ENCODE results near the gene GZMH.
"Not testable (repeated sequence)": the region's sequence is repeated elsewhere in the genome, so short reads cannot be mapped to it uniquely, and the experiment has no call there.

The GZMH gene, protein sequence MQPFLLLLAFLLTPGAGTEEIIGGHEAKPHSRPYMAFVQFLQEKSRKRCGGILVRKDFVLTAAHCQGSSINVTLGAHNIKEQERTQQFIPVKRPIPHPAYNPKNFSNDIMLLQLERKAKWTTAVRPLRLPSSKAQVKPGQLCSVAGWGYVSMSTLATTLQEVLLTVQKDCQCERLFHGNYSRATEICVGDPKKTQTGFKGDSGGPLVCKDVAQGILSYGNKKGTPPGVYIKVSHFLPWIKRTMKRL
- total RNA-seq, result 18.5 to 164 (median 133) reads per million in 4 experiments

DNA sequence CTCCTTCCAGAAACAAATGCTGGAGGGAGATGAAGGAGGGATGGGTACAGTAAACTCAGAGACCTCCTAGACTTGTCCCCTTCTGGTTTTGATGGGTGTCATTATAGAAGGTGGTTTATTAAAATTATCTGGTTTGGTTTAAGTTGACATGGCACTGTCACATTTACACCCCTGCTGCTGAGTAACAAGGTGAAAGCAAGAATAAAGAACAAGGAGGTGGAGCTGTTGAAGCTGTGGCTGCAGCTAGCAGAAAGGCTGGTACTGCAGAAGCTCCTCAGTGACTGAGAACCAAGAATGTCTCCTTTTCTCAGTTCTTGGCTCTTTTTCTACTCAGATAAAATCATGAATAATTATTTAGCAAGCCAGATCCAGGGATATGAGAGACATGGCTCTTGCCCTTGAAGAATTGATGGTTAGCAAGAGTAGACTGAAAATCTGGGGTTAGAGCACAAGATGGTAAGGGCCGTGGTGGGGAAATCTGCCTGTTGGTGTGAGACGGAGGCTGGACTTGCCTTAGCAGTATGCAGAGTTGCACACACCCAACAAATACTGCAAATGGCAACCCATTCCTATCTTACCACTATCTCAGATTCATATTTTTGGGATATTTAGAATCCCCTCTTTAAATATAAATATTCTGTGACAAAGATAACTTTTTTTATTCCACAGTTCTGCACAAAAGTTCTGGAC, at the start of gene GZMH:
Gene GZMH (minus strand): TSS at position 31 of the 690 bp plus-strand sequence. CDS start 72 bp downstream, outside the sequence.
- DNase-seq, result no peak

DNA sequence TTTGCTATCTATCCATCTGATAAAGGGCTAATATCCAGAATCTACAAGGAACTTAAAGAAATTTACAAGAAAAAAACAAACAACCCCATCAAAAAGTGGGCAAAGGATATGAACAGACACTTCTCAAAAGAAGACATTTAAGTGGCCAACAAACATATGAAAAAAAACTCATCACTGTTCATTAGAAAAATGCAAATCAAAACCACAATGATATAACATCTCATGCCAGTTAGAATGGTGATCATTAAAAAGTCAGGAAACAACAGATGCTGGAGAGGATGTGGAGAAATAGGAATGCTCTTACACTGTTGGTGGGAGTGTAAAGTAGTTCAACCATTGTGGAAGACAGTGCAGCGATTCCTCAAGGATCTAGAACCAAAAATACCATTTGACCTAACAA, 38.9 kb upstream of the GZMH start:
- DNase-seq, result not testable (repeated sequence)

DNA sequence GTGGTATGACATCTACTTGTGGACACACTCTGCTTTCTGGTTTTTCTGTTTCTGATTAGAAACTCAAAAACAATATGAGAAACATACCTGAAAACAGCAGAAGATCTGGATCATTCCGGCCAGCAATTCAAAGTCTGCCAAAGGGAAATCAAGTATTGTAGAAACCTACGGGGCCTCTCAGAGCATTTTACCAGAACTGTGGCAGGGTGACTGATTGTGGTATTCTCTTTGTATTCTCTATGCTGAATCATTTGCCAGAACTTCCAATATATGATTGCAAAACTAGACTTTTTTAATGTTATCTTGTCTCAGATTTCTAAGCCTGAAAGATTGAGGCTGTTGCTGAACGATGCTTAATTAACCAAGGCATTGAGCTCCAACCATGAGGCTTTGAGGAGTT, 30.4 kb upstream of the GZMH start:
- no peak for DNase-seq

DNA sequence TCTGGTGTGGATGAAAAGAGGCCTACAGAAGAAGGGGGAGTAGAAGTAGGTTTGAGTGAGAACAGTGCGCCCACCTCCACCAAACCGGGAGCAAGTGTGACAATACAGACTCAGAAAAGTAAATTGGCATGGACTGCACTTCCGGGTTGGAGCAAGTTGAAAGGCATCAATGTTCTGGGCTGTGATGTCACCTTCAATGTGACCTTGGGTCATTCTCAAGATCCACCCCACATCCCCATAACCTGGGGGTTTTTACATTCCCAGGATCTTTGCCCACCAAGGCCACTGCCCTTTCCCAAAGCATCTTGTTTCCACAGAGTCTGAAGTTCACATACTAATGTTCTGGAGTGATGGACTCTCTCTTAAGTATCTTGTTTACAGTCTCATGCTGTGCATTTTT, 29.8 kb upstream of the GZMH start:
- no peak for DNase-seq

DNA sequence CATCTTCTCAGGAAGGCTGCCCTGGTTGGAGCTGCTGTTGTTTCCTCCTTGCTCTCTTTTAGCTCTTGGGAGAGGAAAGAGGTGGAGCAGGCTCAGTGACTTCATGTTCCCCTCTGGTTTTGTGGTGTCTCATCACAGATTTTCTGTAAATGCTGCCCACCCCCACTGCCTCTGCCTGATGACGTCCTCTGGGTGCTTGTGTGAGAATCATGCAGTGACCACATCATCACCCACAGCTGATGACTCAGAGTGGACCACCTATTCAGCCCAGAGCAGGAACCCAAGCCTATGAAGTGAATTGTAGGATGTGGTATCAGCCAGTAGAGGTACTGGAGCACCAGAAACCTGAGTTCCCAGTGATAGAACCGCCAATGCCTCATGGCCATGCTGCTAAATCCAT, 24.7 kb upstream of the GZMH start, which contains the start of gene GZMB:
Gene GZMB (minus strand): TSS at position 33 of the 400 bp plus-strand sequence. CDS start 30 bp downstream, at position 3.
- no peak for DNase-seq

DNA sequence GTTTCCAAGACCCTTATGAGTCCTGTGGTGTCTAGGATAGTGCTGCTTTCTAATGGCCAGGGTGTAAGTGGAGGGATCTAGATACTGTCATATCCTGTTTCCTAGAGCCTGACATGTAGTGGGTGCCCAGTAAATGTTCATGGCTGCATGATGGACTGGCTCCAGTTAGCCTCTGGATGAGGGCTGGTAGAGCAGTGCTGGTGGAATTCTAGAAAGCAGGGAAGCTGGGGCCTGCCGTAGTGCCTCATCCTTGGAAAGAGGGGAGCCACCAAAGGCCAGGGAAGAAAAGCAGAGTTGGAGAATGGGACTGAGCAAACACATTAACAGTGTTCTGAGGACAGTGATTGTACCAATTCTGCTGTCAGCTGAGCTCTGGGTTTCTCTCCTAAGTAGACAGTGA, 23.9 kb upstream of the GZMH start:
- DNase-seq, result no peak

DNA sequence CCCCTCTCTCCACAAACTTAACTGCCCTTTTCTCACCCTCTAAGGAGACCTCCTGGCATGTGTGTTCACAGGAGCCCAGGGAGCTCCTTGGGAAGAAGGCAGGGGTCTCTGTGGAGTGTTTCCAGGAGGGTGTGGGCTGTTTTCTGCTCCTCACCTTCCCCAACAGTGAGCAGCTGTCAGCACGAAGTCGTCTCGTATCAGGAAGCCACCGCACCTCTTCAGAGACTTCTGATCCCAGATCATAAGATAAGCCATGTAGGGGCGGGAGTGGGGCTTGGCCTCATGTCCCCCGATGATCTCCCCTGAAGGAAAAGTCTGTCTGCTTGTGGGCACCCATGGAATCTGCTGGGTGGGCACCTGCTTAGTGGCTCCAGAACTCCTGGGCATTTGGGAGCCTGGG, 23.3 kb upstream of the GZMH start:
- DNase-seq, result no peak

DNA sequence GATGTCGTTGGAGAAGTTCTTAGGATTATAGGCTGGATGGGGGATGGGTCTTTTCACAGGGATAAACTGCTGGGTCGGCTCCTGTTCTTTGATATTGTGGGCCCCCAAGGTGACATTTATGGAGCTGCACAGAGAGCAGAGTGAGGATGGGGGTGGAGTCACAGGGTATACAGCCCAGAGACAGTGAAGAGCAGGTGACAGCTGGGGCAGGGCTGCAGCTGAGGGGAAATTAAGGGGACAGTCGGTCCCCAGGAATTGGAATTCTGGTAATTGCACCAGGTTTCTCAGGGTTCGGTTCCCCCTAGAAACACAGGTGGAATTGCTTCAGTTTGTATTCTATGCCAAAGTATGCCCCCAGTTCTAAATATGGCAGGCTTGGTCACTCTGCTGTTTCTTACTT, 22.9 kb upstream of the GZMH start:
- DNase-seq, result no peak

DNA sequence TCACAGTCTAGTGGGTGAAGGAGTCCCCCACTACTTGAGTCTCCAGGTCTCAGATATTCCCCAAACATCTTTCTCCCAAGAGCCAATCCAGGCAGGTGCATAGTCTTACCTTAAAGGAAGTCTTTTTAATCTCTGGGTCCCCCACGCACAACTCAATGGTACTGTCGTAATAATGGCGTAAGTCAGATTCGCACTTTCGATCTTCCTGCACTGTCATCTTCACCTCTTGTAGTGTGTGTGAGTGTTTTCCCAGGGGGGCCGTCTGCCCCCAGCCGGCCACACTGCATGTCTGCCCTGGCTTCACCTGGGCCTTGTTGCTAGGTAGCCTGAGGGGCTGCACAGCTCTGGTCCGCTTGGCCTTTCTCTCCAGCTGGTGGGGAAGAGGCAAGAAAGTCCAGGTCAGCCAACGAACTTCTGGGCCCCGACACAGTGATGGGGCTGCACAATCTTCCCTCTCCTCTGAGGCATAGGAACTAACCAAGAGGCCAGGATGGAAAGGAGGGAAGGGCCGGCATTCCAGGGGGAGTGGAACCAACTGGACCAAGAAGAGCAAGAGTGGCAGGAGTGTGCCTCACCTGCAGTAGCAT, 22.4 kb upstream of the GZMH start:
- DNase-seq, result no peak

DNA sequence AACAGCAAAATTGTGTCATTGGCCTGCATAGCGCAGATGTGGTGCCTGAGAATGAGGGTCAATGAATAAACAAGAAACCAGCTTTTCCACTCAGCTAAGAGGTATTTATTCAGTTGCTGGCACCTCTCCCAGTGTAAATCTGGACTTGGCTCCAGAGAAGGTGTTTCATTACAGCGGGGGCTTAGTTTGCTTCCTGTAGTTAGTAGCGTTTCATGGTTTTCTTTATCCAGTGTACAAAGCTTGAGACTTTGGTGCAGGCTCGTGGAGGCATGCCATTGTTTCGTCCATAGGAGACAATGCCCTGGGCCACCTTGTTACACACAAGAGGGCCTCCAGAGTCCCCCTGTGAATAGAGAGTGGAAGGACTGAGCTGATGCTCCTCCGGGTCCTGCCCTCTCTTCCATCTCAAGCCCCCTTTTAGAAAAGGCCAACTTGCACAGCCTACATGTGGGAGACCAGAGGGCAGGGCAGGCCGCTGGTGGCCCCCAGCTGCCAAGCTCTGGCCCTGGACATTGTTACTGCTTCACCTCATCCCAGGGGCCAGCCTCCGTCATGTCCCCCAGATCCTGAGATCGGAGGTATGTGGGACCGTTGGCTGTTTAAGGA, 21.5 kb upstream of the GZMH start:
- DNase-seq, result no peak

DNA sequence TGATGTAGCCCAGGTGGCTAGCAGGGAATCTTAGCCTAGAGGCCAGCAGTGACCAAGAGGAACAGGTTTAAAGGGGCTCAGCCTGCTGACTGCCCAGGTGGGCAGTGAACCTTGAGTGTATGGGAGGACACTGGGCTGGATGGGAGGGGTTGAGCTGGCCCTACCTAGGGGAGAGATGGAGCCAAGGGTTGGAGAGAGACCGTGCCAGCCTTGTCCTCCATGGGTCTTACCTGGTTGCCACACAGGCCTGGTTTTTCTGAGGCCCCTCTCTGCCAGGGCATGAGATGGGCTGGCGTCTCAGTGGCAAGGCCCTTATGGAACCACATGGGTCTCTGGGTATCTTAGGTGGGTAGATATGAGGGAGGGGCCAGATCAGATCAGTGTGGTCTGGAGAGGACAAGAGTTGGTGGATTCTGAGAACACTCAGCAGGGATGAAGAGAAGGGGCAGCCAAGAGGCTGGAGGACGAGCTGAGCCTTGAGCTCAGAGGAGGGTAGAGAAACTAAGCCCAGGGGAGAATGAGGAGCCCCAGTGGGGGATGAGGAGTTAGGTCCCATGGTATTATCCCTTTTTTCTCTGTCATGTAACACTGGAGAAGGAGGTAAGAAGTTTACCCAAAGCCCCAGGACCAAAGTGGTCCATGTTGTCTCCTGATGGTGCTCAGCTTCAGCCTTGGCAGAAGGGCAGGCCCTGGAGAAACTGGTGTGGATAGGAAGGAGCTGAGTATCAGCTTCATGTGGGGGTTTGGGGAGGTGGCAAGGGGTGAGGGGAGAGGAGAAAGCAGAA, 20.8 kb upstream of the GZMH start:
- no peak for DNase-seq

DNA sequence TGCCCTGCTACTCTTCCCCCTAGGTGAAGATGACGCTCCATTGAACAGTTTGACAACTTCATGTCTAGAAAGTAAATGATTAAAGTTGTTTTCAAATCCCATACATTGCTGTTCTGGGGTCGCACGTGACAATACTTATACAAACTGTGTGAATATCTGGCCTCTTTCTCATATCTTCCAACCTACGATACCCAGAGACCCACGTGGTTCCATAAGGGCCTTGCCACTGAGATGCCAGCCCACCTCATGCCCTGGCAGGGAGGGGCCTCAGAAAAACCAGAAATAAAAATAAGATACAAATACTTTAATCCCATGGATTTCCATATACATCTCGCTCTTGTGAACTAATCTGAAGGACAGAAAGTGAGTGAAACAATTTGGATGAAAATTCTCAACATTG, 20.0 kb upstream of the GZMH start:
- DNase-seq, result no peak

DNA sequence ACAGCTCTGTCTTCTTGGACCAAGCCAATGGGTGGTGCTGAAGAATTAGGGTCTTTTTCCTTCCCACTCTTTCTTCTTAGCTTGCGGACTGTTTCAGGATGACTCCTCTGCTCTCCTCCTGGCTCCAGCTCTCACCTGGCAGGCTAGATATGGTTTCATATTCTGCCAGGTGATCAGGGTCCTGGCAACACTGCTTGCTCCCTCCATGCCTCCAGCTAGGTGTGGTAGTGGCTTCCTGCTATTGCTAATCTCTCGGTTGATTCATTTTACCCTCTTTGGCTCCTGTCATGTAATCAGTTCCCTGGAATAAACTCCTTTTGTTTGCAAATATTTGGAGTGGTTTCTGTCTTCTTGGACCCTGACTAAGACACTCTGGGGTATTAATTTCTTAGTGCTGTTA, 4.3 kb upstream of the GZMH start:
- DNase-seq, result no peak

DNA sequence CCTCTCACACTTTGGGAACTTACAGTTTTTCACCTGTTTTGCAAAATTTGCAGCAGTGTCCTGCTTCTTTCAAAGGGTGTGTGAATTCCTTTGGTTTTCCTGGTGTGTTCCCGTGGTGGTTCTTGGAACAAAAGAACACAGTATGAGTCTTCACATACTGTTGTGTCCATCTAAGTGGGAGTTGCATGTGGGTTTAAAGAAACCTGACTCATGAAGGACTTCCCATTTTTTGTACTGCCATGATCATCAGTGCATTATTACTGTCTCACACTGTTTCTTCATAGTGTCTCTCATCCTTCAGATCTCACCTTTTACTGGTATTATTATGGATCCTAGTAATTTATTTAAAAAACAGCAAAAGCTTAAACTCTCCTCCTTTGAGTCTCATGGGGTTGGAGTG, 3.8 kb upstream of the GZMH start:
- DNase-seq, result no peak

DNA sequence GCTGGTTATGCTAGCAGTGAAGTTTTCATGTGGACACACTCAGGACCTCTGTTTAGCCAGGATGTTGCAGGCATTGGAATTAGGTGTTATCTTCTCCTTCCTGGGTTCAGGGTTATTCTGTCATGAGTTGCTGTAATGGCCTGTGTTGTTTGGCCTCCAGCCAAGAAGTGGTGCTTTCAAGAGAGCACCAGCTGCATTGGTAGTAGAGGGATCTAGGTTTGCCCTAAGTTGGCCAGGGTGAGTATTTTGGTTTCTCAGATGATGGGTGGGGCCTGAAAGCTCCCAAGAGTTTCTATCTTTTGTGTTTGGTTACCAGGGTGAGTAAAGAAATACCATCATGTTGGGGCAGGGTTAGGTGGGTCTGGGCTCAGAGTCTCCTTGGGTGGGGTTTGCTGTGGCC, 2.7 kb upstream of the GZMH start:
- DNase-seq, result no peak

DNA sequence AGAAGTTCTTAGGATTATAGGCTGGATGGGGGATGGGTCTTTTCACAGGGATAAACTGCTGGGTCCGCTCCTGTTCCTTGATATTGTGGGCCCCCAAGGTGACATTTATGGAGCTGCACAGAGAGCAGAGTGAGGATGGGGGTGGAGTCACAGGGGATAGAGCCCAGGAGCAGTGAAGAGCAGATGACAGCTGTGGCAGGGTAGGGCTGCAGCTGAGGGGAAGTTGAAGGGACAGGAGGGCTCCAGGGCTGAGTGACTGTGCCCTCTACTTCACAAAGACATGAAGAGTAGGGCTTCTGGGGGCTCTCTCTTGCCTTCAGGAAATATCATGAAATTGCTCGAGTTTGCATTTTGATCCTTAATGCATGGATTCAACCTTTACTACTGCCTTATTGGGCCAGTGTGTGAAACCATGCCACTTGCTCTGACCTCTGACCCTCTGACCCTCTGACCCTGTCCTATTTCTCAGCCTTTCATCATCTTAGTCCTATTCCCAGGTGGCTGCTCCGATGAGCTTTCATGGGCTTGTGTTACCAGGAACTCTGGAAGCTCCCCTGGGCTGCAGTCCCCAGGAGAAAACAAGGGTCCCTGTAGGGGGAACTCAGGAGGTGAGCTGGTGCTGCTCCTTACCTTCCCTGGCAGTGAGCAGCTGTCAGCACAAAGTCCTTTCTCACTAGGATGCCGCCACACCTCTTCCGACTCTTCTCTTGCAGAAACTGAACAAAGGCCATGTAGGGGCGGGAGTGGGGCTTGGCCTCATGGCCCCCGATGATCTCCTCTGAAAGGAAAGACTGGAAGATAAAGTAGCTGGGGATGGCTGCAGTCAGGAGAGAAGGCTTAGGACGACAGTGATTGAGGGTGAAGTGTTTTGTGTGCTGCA, 1.6 kb downstream of the GZMH start:
- no peak for DNase-seq

DNA sequence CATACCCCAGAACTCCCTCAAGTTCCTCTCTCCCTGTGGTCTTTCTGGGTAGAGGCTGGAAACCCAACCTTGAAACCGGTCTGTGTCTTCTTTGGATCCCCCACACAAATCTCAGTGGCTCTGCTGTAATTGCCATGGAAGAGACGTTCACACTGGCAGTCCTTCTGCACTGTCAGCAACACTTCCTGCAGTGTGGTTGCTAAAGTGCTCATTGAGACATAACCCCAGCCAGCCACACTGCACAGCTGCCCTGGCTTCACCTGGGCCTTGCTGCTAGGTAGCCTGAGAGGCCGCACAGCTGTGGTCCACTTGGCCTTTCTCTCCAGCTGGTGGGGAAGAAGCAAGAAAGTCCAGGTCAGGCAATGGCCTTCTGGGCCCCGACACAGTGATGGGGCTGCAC, 2.4 kb downstream of the GZMH start:
- DNase-seq, result no peak

DNA sequence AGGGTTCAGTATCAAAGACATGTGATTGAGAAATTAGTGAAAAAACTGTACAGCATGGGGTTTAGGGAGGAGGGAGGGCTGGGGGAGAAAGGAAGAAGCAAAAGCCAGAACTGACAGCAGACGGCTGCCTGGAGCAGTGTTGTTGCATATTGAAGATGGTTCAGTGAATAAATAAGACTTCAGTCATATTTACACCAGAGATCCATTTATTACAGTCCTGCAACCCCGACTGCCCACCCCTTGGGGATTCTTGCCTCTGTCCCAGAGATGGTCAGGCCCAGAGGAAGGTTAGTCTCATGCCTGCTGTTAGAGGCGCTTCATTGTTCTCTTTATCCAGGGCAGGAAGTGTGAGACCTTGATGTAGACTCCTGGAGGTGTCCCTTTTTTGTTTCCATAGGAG, 3.2 kb downstream of the GZMH start:
- no peak for DNase-seq

DNA sequence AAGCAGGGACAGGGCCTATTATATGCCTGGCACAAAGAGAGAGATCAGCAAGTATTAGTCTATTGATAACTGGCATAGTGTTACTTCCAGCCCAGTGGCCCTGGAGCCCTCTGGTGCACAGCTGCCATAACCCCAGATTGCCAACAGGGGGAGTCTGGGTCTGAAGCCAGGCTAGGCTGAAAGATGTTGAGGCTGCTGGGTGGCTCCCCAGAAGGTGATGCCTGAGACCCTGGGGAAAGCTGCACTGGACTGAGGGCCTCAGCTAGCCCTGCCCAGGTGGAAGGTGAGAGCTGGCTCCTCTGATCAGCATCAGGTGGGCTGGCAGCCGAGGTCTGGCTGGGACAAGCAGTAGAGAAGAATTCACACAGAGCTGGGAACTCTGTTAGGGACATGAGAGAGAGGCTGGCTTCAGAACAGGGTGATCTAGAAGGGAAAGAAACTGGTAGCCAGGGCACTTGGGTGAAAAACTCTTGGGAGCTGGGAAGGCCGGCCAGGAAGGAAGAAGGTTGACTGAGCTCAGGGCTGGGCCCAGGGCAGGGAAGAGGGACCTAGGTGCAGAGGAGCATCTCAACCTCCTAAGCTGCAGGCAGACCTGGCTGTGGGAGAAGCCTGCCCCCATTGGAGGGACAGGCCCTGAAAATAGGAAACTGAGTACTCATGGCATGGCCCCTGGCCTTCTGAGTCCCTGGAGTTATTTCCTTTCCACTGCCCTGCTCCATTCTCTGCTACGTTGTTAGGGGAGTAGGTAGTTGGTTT, 3.9 kb downstream of the GZMH start:
- peak; percentile 8 for DNase-seq

DNA sequence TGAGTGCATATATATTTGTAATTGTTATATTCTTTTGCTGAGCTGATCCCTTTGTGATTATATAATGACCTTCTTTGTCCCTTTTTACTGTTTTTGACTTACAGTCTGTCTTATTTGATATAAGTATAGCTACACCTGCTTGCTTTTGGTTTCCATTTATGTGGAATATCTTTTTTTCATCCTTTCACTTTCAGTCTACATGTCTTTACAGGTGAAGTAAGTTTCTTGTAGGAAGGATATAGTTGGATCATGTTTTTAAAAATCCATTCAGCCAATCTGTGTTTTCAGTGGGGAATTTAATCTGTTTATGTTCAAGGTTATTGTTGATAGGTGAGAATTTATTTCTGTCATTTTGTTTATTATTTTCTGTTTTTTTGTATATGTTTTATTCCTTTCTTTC, 12.1 kb downstream of the GZMH start:
- DNase-seq, result no peak
